SH-SY5Y (cell line): Measurements from ENCODE around the gene SLC18A2.

ENCODE experiments used
- GATA2 ChIP-seq: IDR thresholded peaks from 2 replicates; pipeline ENCODE4 v1.6.1; 2011; ENCODE audit warnings: mild to moderate bottlenecking, low read depth, low read length
- GATA3 ChIP-seq: IDR thresholded peaks from 2 replicates; pipeline ENCODE4 v1.6.1; 2011; ENCODE audit warnings: low read depth, mild to moderate bottlenecking, low read length, moderate library complexity

SLC18A2 gene

DNA sequence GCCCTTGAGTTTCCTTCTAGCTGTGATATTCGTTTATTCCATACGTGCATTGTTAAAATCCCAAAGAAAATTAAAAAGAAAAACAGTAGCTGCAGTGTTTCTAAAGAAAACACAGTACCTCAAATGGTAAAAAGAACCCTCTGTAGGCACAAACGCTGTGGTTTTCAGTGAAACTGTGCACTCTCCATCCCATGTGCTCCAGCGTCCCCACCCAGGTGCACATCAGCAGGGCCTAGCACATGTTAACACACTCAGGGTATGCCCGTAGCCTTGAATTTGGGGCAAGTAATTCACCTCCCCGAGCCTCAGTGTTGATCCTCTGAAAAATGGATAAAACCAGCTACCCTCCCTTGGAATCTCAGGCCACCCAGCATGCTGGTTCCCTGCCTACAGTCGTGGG, 9.5 kb downstream of the SLC18A2 start:
- no peak for TF ChIP-seq GATA3
- TF ChIP-seq GATA2: no peak

DNA sequence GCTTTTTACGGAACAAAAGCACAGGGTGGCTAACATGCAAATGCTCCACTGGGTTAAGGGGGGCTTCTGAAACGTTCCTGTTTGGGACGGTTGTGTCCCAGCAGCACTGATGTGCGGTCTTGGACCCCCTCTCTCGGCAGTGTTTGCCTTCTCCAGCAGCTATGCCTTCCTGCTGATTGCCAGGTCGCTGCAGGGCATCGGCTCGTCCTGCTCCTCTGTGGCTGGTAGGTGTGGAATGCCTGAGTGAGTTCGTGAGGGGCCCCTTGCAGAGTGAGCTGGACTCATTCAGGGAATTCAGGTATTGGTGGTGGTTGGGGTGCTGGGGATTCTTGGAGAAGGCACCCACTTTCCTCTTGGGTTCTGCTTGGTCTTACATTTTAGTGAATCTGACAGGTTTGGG, 13.0 kb downstream of the SLC18A2 start:
- TF ChIP-seq GATA2 (no peak), GATA3 (no peak)

GRCh38 chr10:117254338-117254737, 13.4 kb downstream of the SLC18A2 start:
- TF ChIP-seq GATA2 (no peak), GATA3 (no peak)

DNA sequence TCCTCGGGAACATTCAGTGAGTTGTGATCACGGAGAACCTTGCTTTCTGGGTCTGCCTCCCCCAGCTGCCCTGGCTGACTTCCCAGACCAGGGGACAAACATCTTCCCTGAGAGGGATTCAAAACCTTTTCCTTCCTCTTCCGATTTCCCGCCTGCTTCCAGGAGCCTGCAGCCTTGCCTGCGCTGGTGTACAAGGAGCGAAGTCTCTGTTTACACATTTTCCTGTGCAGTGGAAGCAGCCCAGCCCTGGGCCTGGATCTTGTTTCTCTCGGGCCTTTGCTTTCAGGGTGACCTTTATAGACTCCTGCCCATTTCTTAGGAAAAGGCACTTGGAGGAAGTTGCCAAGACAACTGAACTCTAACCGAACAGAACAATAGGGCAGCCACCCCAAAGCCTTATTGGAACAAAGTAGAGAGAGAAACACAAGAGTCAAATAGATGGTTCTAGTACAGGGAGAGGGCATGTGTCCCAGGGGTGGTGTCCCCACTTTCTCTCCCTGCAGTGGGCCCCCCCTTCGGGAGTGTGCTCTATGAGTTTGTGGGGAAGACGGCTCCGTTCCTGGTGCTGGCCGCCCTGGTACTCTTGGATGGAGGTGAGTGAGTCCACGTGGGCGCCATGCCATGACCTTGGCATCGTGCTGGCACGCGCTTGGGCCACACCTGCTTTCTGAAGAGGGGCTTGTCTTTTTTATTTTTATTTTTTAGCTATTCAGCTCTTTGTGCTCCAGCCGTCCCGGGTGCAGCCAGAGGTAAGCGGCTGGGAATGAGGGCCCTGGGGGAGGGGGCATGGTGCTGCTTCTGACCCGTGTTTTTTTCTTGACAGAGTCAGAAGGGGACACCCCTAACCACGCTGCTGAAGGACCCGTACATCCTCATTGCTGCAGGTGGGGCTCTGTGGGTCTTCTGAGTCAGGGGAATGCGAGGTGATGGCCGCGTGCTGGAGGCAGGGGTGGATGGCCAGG, 14.1 kb downstream of the SLC18A2 start:
- no peak for TF ChIP-seq GATA3
- no peak for TF ChIP-seq GATA2

- TF ChIP-seq GATA2 (no peak), GATA3 (no peak)
Observed at GRCh38 chr10:117255835-117256460, 15.0 kb downstream of the SLC18A2 start.

GRCh38 chr10:117256910-117257309, 16.0 kb downstream of the SLC18A2 start:
- TF ChIP-seq GATA2 (no peak), GATA3 (no peak)

- TF ChIP-seq GATA3 (no peak), GATA2 (no peak)
Observed at GRCh38 chr10:117257721-117258120, 16.8 kb downstream of the SLC18A2 start.

- TF ChIP-seq GATA2 (no peak), GATA3 (no peak)
Observed at GRCh38 chr10:117259279-117259678, 18.4 kb downstream of the SLC18A2 start.

DNA sequence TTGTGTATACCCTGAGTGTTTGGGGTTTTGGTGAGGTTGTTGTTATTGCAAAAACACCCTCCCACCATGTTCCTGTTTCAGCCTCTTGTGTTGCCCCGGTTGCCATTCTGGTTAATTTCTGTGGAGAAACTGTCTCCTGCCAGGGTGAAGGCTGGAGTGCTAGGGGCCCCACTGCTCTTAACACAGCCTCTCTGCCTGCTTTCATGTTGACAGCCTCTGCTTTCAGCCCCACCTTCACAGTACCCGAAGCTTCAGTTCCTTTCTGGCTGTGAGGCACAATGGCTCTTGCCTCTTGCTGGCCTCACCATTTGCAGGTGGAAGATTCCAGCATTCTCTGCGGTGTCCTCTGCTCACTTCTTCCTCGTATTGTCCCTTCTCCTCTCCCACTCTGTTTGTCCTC, 19.2 kb downstream of the SLC18A2 start:
- TF ChIP-seq GATA3 (no peak), GATA2 (no peak)

DNA sequence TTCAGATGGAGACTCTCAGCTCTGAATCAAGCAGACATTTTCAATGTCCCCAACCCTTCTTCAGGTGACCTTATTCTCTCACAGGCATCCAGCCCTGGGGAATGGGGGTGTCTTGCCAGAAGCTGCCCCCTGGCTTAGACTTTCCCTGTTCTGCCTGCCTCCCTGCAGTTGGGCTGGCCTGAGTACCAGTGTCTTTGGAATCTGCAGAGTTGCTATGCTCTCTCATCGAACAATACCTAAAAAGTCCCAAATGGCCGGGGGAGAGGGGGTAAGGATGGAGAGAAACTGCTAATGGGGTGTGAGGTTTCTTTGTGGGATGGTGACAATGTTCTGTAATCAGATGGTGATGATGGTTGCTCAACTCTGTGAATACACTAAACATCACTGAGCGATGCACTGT, 20.6 kb downstream of the SLC18A2 start:
- no peak for TF ChIP-seq GATA3
- no peak for TF ChIP-seq GATA2

GRCh38 chr10:117262291-117262902, 21.5 kb downstream of the SLC18A2 start:
- TF ChIP-seq GATA2 (no peak), GATA3 (no peak)

- no peak for TF ChIP-seq GATA3
- no peak for TF ChIP-seq GATA2
Observed at GRCh38 chr10:117262903-117263293, 22.0 kb downstream of the SLC18A2 start.

- no peak for TF ChIP-seq GATA3
- no peak; the same call in 1 of the 2 replicates for TF ChIP-seq GATA2
Observed at GRCh38 chr10:117264782-117265181, 23.9 kb downstream of the SLC18A2 start.

DNA sequence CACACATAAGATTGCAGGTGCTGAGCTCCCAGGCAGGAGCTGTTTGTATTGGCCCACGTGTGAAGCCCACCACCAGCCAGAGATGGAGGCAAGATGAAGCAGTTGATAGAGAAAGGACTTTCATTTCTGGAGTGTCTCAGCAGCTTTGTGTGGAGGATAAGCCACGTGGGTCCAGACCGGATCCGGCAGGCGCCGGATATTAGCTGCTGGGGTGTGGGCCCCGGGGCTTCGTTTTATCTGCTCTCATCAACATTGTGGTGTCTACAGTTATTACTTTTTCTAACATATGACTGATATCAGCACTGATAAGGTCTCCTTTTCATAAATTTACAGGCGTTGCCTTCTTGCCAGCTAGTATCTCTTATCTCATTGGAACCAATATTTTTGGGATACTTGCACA, 25.5 kb downstream of the SLC18A2 start:
- TF ChIP-seq GATA2 (no peak; the same call in 1 of the 2 replicates), GATA3 (no peak)
